ENCODE measurements around the gene EEIG1. TPM values are rescaled to one million over a fixed set of nuclear protein-coding genes. Genes with fewer than 3 reads are reported as not detected.
A peak's percentile ranks its signal among the peaks of the same experiment; 100 is the strongest.

The EEIG1 gene
- total and polyA plus RNA-seq, 7 donors: 3.6 to 11.4 (median 6.1) TPM

- Histone ChIP-seq H3K4me3 (no peak overlapping the region), H3K4me1 (peaks cover 28% of the 10 kb centered on the region), H3K27ac (peak overlapping the region; percentile 87), H3K36me3 (ENCODE audit: insufficient read depth in 1 of 2, low read depth in 1 of 2) (no peaks in the 10 kb centered on the region), H3K27me3 (ENCODE audit: insufficient read depth in 3 of 3, low read length in 2 of 3) (no peaks in the 10 kb centered on the region), H3K9me3 (no peaks in the 10 kb centered on the region)
- WGBS, 3 donors: 37 to 59% (median 37%) methylated on average over 13 of the region's 13 CpGs
- intact Hi-C loops (cut with DNase I): no loop called here
- TF ChIP-seq CTCF (IDR thresholded peaks at IDR 0.05): no peak
- DNase-seq: no peak
- ATAC-seq: peak in 3 of 4 donors; percentile 12 to 20 (median 18)
Measured at GRCh38 chr9:127954831-127955293, 25.9 kb downstream of the EEIG1 start.

GRCh38 chr9:127953768-127954505, 26.9 kb downstream of the EEIG1 start:
- WGBS, 3 donors: 92 to 94% (median 93%) methylated on average over 17 of the region's 17 CpGs
- Histone ChIP-seq H3K4me1 (peaks cover 25% of the 10 kb centered on the region), H3K27ac (no peak overlapping the region), H3K27me3 (ENCODE audit: insufficient read depth in 3 of 3, low read length in 2 of 3) (no peaks in the 10 kb centered on the region), H3K9me3 (no peaks in the 10 kb centered on the region), H3K36me3 (ENCODE audit: insufficient read depth in 1 of 2, low read depth in 1 of 2) (no peaks in the 10 kb centered on the region), H3K4me3 (no peak overlapping the region)
- ATAC-seq (no peak), DNase-seq (no peak)
- intact Hi-C loops (cut with DNase I): no loop called here
- TF ChIP-seq CTCF (IDR thresholded peaks at IDR 0.05): no peak

GRCh38 chr9:127953154-127953553, 27.6 kb downstream of the EEIG1 start:
- DNase-seq (no peak), ATAC-seq (no peak)
- no peak overlapping the region for H3K4me3 ChIP-seq
- H3K4me1 ChIP-seq: peaks cover 25% of the 10 kb centered on the region
- 95 to 97% (median 97%) methylated on average over 1 of the region's 1 CpG for WGBS, 3 donors
- no peak overlapping the region for H3K27ac ChIP-seq
- H3K36me3 ChIP-seq (ENCODE audit: insufficient read depth in 1 of 2, low read depth in 1 of 2): no peaks in the 10 kb centered on the region
- TF ChIP-seq CTCF (IDR thresholded peaks at IDR 0.05): no peak
- H3K9me3 ChIP-seq: no peaks in the 10 kb centered on the region
- no peaks in the 10 kb centered on the region for H3K27me3 ChIP-seq (ENCODE audit: insufficient read depth in 3 of 3, low read length in 2 of 3)
- intact Hi-C loops (cut with DNase I): no loop called here

GRCh38 chr9:127950513-127951289, 30.1 kb downstream of the EEIG1 start:
- no peaks in the 10 kb centered on the region for H3K9me3 ChIP-seq
- WGBS, 3 donors: 53 to 66% (median 60%) methylated on average over 20 to 21 of the region's 21 CpGs
- H3K27ac ChIP-seq: no peak overlapping the region
- H3K36me3 ChIP-seq (ENCODE audit: insufficient read depth in 1 of 2, low read depth in 1 of 2): peaks cover 0 to under 1% of the 10 kb centered on the region in 2 donors
- H3K4me1 ChIP-seq: peaks cover 19% of the 10 kb centered on the region
- intact Hi-C loops (cut with DNase I): no loop called here
- no peak for ATAC-seq
- no peak for DNase-seq
- no peak for TF ChIP-seq CTCF (IDR thresholded peaks at IDR 0.05)
- no peak overlapping the region for H3K4me3 ChIP-seq
- H3K27me3 ChIP-seq (ENCODE audit: insufficient read depth in 3 of 3, low read length in 2 of 3): no peaks in the 10 kb centered on the region
